ENCODE results near the gene ISYNA1. TPM values are rescaled to one million over a fixed set of nuclear protein-coding genes. Genes with fewer than 3 reads are reported as not detected.

ISYNA1 gene
- total RNA-seq, 1 donor from 2014 or later, result 208 TPM

- Mint-ChIP-seq H3K4me1 (ENCODE audit: low read depth) (peaks cover 66% of the 10 kb centered on the region), H3K9me3 (ENCODE audit: low read depth) (no peaks in the 10 kb centered on the region), H3K4me3 (ENCODE audit: unreplicated experiment) (no peak overlapping the region), H3K27me3 (ENCODE audit: low read depth) (no peaks in the 10 kb centered on the region), H3K36me3 (ENCODE audit: low read depth) (no peaks in the 10 kb centered on the region), H3K27ac (ENCODE audit: unreplicated experiment) (no peak overlapping the region)
- TF ChIP-seq, protein P1, sequence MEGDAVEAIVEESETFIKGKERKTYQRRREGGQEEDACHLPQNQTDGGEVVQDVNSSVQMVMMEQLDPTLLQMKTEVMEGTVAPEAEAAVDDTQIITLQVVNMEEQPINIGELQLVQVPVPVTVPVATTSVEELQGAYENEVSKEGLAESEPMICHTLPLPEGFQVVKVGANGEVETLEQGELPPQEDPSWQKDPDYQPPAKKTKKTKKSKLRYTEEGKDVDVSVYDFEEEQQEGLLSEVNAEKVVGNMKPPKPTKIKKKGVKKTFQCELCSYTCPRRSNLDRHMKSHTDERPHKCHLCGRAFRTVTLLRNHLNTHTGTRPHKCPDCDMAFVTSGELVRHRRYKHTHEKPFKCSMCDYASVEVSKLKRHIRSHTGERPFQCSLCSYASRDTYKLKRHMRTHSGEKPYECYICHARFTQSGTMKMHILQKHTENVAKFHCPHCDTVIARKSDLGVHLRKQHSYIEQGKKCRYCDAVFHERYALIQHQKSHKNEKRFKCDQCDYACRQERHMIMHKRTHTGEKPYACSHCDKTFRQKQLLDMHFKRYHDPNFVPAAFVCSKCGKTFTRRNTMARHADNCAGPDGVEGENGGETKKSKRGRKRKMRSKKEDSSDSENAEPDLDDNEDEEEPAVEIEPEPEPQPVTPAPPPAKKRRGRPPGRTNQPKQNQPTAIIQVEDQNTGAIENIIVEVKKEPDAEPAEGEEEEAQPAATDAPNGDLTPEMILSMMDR (IDR thresholded peaks at IDR 0.05), result no peak
- no peak for DNase-seq (ENCODE audit: low spot score)
Measured at GRCh38 chr19:18481505-18482222, 43.7 kb upstream of the ISYNA1 start.

DNA sequence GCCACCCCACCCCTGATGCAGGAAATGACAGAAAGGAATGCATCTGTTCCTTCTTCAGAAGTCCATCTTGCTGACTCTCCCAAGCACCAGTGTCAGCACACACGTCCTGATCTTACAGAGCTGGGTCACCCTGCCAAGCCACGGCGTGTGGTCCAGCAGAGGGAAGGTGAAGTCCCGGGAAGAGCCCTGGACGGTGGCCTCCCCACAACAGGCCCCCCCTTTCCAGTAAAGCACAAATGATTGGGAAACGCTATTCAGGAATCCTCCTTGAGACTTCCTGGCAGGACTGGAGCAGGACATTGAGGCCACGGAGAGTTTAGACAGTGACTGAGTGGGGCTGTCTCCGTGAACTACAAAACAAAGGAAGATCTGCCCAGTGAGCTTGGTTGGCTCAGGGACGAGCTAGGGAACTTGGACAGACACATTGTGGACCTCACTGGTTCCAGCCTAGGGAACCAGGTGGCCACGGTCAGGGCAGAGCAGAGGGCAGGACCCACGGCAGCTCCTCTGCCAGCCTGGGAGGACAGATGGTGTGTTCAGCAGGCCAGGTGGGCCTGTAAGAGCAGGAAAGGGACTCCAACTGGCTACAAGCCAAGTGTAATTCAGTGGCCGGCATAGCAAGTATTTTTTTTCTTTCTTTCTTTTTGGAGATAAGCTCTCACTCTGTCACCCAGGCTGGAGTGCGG is 42.2 kb upstream of the ISYNA1 start:
- no peak overlapping the region for H3K4me3 Mint-ChIP-seq (ENCODE audit: unreplicated experiment)
- no peak for DNase-seq (ENCODE audit: low spot score)
- H3K27me3 Mint-ChIP-seq (ENCODE audit: low read depth), result no peaks in the 10 kb centered on the region
- TF ChIP-seq, protein P1 (IDR thresholded peaks at IDR 0.05), result no peak
- H3K36me3 Mint-ChIP-seq (ENCODE audit: low read depth), result no peaks in the 10 kb centered on the region
- H3K4me1 Mint-ChIP-seq (ENCODE audit: low read depth), result peaks cover 58% of the 10 kb centered on the region
- H3K27ac Mint-ChIP-seq (ENCODE audit: unreplicated experiment), result peak overlapping the region; percentile 94
- no peaks in the 10 kb centered on the region for H3K9me3 Mint-ChIP-seq (ENCODE audit: low read depth)

DNA sequence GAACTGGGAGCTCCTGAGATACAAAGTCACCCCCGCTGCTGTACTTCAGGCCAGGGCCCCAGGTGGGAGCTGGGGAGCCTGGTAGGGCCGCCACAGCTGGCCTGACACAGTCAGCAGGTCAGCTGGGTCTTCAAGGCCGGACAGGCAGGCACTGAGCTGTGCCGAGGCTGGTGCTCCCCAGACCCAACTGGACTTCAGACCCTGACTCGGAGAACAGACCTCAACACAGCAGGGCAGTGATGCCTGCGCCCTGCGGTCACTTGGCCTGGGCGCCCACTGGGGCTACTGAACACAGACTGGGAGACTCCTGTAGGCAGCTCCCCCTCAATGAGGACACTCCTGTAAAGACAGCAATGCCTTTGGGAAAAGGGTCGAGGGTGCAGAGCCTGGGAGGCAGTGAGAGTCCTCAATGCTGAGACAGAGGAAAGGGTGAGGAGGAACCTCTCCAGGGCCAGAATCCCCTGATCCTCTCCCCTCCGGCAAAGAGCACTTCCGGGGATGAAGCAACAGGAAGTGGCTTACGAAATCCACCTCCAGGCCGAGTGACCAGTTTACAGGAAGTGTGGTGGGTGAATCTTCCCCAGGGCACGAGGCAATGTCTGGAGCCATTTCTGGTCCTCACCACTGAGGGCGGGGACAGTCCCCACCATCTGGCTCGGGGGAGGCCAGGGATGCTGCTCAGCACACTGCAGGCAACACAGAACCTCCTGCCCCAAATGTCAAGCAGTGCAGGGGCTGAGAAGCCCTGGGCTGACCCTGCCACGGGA is 40.8 kb upstream of the ISYNA1 start:
- no peak for DNase-seq (ENCODE audit: low spot score)

DNA sequence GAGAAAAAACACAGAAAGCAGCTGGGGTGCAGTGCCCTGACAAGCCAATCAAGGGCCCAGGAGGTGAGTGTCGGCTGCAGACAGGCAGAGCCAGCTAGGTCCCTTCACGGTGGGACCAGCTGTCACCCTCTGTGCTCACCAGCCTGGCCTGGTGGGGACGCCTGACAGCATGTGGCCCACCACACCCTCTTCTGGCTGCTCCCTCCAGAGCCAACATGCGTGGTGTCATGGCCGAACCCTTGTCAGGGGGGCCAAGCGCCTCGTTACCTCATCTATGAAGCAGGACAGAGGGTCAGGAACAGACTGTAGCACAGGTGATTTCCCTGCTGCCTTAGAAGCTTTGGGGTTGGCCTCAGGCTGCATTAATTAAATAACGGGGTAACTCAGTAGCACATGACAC is 40.0 kb upstream of the ISYNA1 start:
- Mint-ChIP-seq H3K4me3 (ENCODE audit: unreplicated experiment) (no peak overlapping the region), H3K27me3 (ENCODE audit: low read depth) (no peaks in the 10 kb centered on the region), H3K36me3 (ENCODE audit: low read depth) (no peaks in the 10 kb centered on the region), H3K4me1 (ENCODE audit: low read depth) (peaks cover 58% of the 10 kb centered on the region), H3K9me3 (ENCODE audit: low read depth) (no peaks in the 10 kb centered on the region), H3K27ac (ENCODE audit: unreplicated experiment) (peak overlapping the region; percentile 41)
- DNase-seq (ENCODE audit: low spot score), result no peak
- TF ChIP-seq, protein P1 (IDR thresholded peaks at IDR 0.05), result no peak

More for the DNA sequence above, 40.8 kb upstream of the ISYNA1 start:
- H3K36me3 Mint-ChIP-seq (ENCODE audit: low read depth), result no peaks in the 10 kb centered on the region
- peak overlapping the region; percentile 94 for H3K27ac Mint-ChIP-seq (ENCODE audit: unreplicated experiment)
- no peaks in the 10 kb centered on the region for H3K27me3 Mint-ChIP-seq (ENCODE audit: low read depth)
- no peaks in the 10 kb centered on the region for H3K9me3 Mint-ChIP-seq (ENCODE audit: low read depth)
- TF ChIP-seq, protein P1 (IDR thresholded peaks at IDR 0.05), result no peak
- H3K4me3 Mint-ChIP-seq (ENCODE audit: unreplicated experiment), result no peak overlapping the region
- peaks cover 58% of the 10 kb centered on the region for H3K4me1 Mint-ChIP-seq (ENCODE audit: low read depth)

Measured in chondrocyte (in vitro differentiated cells).